Transverse colon (tissue), 4 donors: ENCODE data around the gene MB.

ENCODE experiments used
- POLR2A ChIP-seq: fragments of 450-650 bp; IDR thresholded peaks from one replicate; pipeline ENCODE4 v1.6.1; 2016; ENCODE audit warnings: antibody characterized with exemption, mild to moderate bottlenecking, moderate library complexity
- POLR2AphosphoS5 ChIP-seq, 3 donors: sonication (generic); formaldehyde crosslinking; IDR thresholded peaks; one replicate each; pipeline ENCODE4 v1.6.1; 2016; ENCODE audit warnings: antibody characterized with exemption in 3 of 3
- TF ChIP-seq, protein P1 (sequence below), 5 experiments: fragments of 200-600 bp in 3 of 5; fragments of 450-650 bp in 2 of 5; sonication (generic) in 3 of 5; IDR thresholded peaks; 1 replicate in 2 of 5; 2 replicates in 3 of 5; pipeline ENCODE4 v1.5.1; 2016 to 2017; ENCODE audit warnings: antibody characterized with exemption in 5 of 5, inconsistent platforms in 3 of 5, mild to moderate bottlenecking in 2 of 5, moderate library complexity in 1 of 5

DNA sequence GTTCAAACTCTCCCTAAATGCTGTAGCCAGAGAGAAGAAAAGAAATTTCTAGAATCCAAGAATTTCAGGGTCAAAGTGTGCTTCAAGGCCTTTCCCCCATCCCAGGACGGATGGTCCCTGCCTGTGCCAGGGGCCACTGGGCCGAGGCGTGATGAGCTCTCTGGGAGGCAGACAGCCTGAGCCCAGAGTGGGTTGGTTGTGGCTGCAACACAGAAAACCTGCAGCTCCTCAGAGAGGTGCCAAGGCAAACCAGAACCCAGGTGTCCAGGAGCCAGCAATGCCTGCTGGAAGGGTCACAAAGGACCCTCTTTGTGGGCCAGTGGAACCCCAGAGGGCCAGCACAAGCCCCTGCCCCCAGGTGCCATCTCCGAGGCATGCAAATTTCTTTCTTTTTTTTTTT, 28.5 kb upstream of the MB start:
- TF ChIP-seq, protein P1, sequence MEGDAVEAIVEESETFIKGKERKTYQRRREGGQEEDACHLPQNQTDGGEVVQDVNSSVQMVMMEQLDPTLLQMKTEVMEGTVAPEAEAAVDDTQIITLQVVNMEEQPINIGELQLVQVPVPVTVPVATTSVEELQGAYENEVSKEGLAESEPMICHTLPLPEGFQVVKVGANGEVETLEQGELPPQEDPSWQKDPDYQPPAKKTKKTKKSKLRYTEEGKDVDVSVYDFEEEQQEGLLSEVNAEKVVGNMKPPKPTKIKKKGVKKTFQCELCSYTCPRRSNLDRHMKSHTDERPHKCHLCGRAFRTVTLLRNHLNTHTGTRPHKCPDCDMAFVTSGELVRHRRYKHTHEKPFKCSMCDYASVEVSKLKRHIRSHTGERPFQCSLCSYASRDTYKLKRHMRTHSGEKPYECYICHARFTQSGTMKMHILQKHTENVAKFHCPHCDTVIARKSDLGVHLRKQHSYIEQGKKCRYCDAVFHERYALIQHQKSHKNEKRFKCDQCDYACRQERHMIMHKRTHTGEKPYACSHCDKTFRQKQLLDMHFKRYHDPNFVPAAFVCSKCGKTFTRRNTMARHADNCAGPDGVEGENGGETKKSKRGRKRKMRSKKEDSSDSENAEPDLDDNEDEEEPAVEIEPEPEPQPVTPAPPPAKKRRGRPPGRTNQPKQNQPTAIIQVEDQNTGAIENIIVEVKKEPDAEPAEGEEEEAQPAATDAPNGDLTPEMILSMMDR (IDR thresholded peaks at IDR 0.05) = no peak
- TF ChIP-seq POLR2A (no peak), POLR2AphosphoS5 (IDR thresholded peaks at IDR 0.05) (no peak)
